Spleen (tissue), 7 donors: ENCODE data around the gene ARHGAP29.

ENCODE experiments used
- CTCF ChIP-seq, 11 experiments: fragments of 200-600 bp in 7 of 11; fragments of 450-650 bp in 4 of 11; sonication (generic) in 4 of 11; IDR thresholded peaks in 8 of 11; conservative IDR thresholded peaks in 3 of 11; 1 replicate in 7 of 11; 2 replicates in 4 of 11; pipeline versions ENCODE4 v1.4.0 to v1.8.0; 2016 to 2021; ENCODE audit warnings: antibody characterized with exemption in 11 of 11, inconsistent platforms in 4 of 11, mild to moderate bottlenecking in 1 of 11
- POLR2A ChIP-seq, 3 donors: fragments of 450-650 bp; IDR thresholded peaks; one replicate each; pipeline ENCODE4 v1.5.1; 2017; ENCODE audit warnings: antibody characterized with exemption in 3 of 3, mild to moderate bottlenecking in 1 of 3
- POLR2AphosphoS5 ChIP-seq, 3 donors: sonication (generic); formaldehyde crosslinking; IDR thresholded peaks; one replicate each; pipeline ENCODE4 v1.5.1; 2017; ENCODE audit warnings: antibody characterized with exemption in 3 of 3
- donor health status: DM: no; HTN: no; CAD: no; lungs with moderate emphysema.
- donor health status: DM: no; HTN: no; CAD: no.
- donor health status: DM: no; HTN: no; CAD: no.

GRCh38 chr1:94143173-94143808 lies 94.1 kb downstream of the ARHGAP29 start:
- TF ChIP-seq CTCF (IDR thresholded peaks at IDR 0.05 in 8 of 11, conservative IDR thresholded peaks at IDR 0.05 in 3 of 11), result no peak
- TF ChIP-seq POLR2AphosphoS5 (IDR thresholded peaks at IDR 0.05), result no peak
- TF ChIP-seq POLR2A (IDR thresholded peaks at IDR 0.05), result no peak
